Caco-2 (cell line): ENCODE measurements around the gene FKBP1A. TPM values are rescaled to one million over a fixed set of nuclear protein-coding genes. Genes with fewer than 3 reads are reported as not detected.

Source experiments
- BruUV-seq: library from RNA; stranded (reverse); fragments of 400-500 nt; replicated peaks from 2 replicates; lab custom pipeline; 2021; lab: Mats Ljungman, UMichigan
- CTCF ChIA-PET: fragments of 300-600 bp; sonication (Branson Sonifier 250); formaldehyde crosslinking; loops from one replicate; lab custom pipeline; 2022; ENCODE audit warnings: antibody characterized with exemption; lab: Charles Lee
- POLR2A ChIA-PET: fragments of 300-600 bp; sonication (Branson Sonifier 250); formaldehyde crosslinking; loops from one replicate; lab custom pipeline; 2022; ENCODE audit warnings: antibody characterized with exemption; lab: Charles Lee
- DNase-seq, 2 experiments: peaks; one replicate each; pipeline versions ENCODE4 v3.0.0 to v3.0.0-alpha.2; 2020 to 2022
- H3K27me3 ChIP-seq: replicated peaks from 2 replicates; pipeline ENCODE4 v1.6.0; 2011; ENCODE audit warnings: low read length; ENCODE audit not compliant: control insufficient read depth, insufficient read depth
- H3K36me3 ChIP-seq: 2 replicates; pipeline ENCODE4 v1.5.1; 2011; ENCODE audit warnings: low read length; ENCODE audit not compliant: control insufficient read depth, insufficient read depth
- H3K4me1 ChIP-seq: fragments of 250-450 bp; sonication (Bioruptor Pico); 2 replicates; pipeline ENCODE4 v1.5.1; 2020; ENCODE audit warnings: mild to moderate bottlenecking
- H3K4me3 ChIP-seq: 2 replicates; pipeline ENCODE4 v1.5.1; 2011; ENCODE audit warnings: low read depth, mild to moderate bottlenecking, control low read depth, low read length
- H3K9me3 ChIP-seq: fragments of 250-450 bp; sonication (Bioruptor Pico); 2 replicates; pipeline ENCODE4 v1.5.1; 2020; ENCODE audit warnings: mild to moderate bottlenecking, moderate library complexity
- H3K27ac Mint-ChIP-seq: one replicate; pipeline ENCODE4 v1.8.0; 2022; ENCODE audit warnings: mixed read lengths; ENCODE audit not compliant: unreplicated experiment
- H3K27me3 Mint-ChIP-seq: one replicate; pipeline ENCODE4 v1.8.0; 2022; ENCODE audit warnings: mixed read lengths; ENCODE audit not compliant: insufficient read depth, unreplicated experiment
- H3K36me3 Mint-ChIP-seq: one replicate; pipeline ENCODE4 v1.8.0; 2022; ENCODE audit warnings: mild to moderate bottlenecking, mixed read lengths; ENCODE audit not compliant: insufficient read depth, unreplicated experiment
- H3K4me1 Mint-ChIP-seq: one replicate; pipeline ENCODE4 v1.8.0; 2022; ENCODE audit warnings: low read depth, mixed read lengths; ENCODE audit not compliant: unreplicated experiment
- H3K4me3 Mint-ChIP-seq: one replicate; pipeline ENCODE4 v1.8.0; 2022; ENCODE audit warnings: mild to moderate bottlenecking, moderate library complexity, mixed read lengths; ENCODE audit not compliant: unreplicated experiment
- H3K9me3 Mint-ChIP-seq: one replicate; pipeline ENCODE4 v1.8.0; 2022; ENCODE audit warnings: mixed read lengths; ENCODE audit not compliant: unreplicated experiment
- CTCF ChIP-seq, 2 experiments: fragments of 200-600 bp in 1 of 2; IDR thresholded peaks; 1 replicate in 1 of 2; 2 replicates in 1 of 2; pipeline versions ENCODE4 v1.5.1 to v1.8.0; 2011 to 2022; ENCODE audit warnings: antibody characterized with exemption in 1 of 2, control low read depth in 1 of 2, inconsistent platforms in 1 of 2, low read depth in 1 of 2, low read length in 1 of 2, mild to moderate bottlenecking in 1 of 2, moderate library complexity in 1 of 2; ENCODE audit not compliant: insufficient read depth in 1 of 2, severe bottlenecking in 1 of 2, unreplicated experiment in 1 of 2
- intact Hi-C: fragments of 100-400 bp; cut with micrococcal nuclease; formaldehyde crosslinking; loops from one replicate; pipeline ENCODE4 v1.10.0; 2022; ENCODE audit not compliant: unreplicated experiment
- total RNA-seq: library from RNA; stranded (reverse); gene quantifications from 2 replicates; pipeline ENCODE4 v1.2.3, GENCODE V29; 2022

Gene FKBP1A
- total RNA-seq, 1 experiment from 2014 or later: 220 TPM

GRCh38 chr20:1319462-1319861 lies 73.4 kb downstream of the FKBP1A start:
- POLR2A ChIA-PET: no interaction called here

GRCh38 chr20:1319051-1319450 lies 73.8 kb downstream of the FKBP1A start:
- ChIA-PET POLR2A (no interaction called here), CTCF (no interaction called here)
- Mint-ChIP-seq H3K27ac (no peak overlapping the region), H3K9me3 (no peaks in the 10 kb centered on the region), H3K4me1 (no peaks in the 10 kb centered on the region), H3K27me3 (peaks cover 2% of the 10 kb centered on the region), H3K4me3 (no peak overlapping the region), H3K36me3 (no peaks in the 10 kb centered on the region)
- H3K9me3 ChIP-seq: no peaks in the 10 kb centered on the region
- intact Hi-C loops: no loop called here
- no peak overlapping the region for H3K4me3 ChIP-seq
- no peak for TF ChIP-seq CTCF (IDR thresholded peaks at IDR 0.05; ENCODE audit: insufficient read depth in 1 of 2, low read depth in 1 of 2, low read length in 1 of 2, severe bottlenecking in 1 of 2, unreplicated experiment in 1 of 2)
- H3K27me3 ChIP-seq: no peaks in the 10 kb centered on the region
- no peak for DNase-seq
- H3K36me3 ChIP-seq: no peaks in the 10 kb centered on the region
- no peaks in the 10 kb centered on the region for H3K4me1 ChIP-seq
- BruUV-seq: no TSS peak

More at GRCh38 chr20:1319462-1319861, 73.4 kb downstream of the FKBP1A start:
- H3K27me3 ChIP-seq: no peaks in the 10 kb centered on the region
- no peaks in the 10 kb centered on the region for H3K36me3 Mint-ChIP-seq
- no peak for DNase-seq
- H3K4me1 Mint-ChIP-seq: no peaks in the 10 kb centered on the region
- no TSS peak for BruUV-seq
- TF ChIP-seq CTCF (IDR thresholded peaks at IDR 0.05; ENCODE audit: insufficient read depth in 1 of 2, low read depth in 1 of 2, low read length in 1 of 2, severe bottlenecking in 1 of 2, unreplicated experiment in 1 of 2): no peak
- intact Hi-C loops: no loop called here
- no peaks in the 10 kb centered on the region for H3K36me3 ChIP-seq
- H3K4me3 ChIP-seq: no peak overlapping the region
- CTCF ChIA-PET: no interaction called here
- no peaks in the 10 kb centered on the region for H3K9me3 ChIP-seq
- 0 out of 2 replicates have a peak, but pooled peaks cover under 1% of the 10 kb centered on the region for H3K4me1 ChIP-seq
- peaks cover 2% of the 10 kb centered on the region for H3K27me3 Mint-ChIP-seq
- H3K27ac Mint-ChIP-seq: no peak overlapping the region
- H3K9me3 Mint-ChIP-seq: no peaks in the 10 kb centered on the region
- no peak overlapping the region for H3K4me3 Mint-ChIP-seq

Other genes starting within 250 kb of the FKBP1A start
- gene TMEM74B, start 208.1 kb downstream of the FKBP1A start, total RNA-seq: 6.9 and 7.8 TPM in 2 replicates
- gene C20orf202, start 189.6 kb downstream of the FKBP1A start, total RNA-seq: not detected in 2 replicates
- gene RAD21L1, start 167.0 kb downstream of the FKBP1A start, total RNA-seq: not detected in 2 replicates
- 0.28 and 0.36 TPM in 2 replicates for gene SNPH, start 126.8 kb downstream of the FKBP1A start, total RNA-seq
- gene SDCBP2, start 63.9 kb downstream of the FKBP1A start, total RNA-seq: 1.4 and 2.0 TPM in 2 replicates
- 104 and 119 TPM in 2 replicates for gene NSFL1C, start 73.8 kb upstream of the FKBP1A start, total RNA-seq
- not detected in 2 replicates for gene SIRPB2, start 98.4 kb upstream of the FKBP1A start, total RNA-seq
- not detected in 2 replicates for gene SIRPD, start 164.7 kb upstream of the FKBP1A start, total RNA-seq
- gene SIRPB1, start 227.0 kb upstream of the FKBP1A start, total RNA-seq: not detected in 2 replicates